Mucosa of descending colon (tissue), 3 donors: ENCODE data around the gene ZNF177. TPM values are rescaled to one million over a fixed set of nuclear protein-coding genes. Genes with fewer than 3 reads are reported as not detected.

Experiments
- ATAC-seq: fragments of 200-7000 bp; cut with Tn5 transposase; one replicate; pipeline ENCODE4 v1.9.1; 2020; ENCODE audit warnings: mild to moderate bottlenecking, moderate library complexity
- DNase-seq, 3 donors: peaks; one replicate each; pipeline ENCODE4 v3.0.0-alpha.2; 2020
- H3K36me3 ChIP-seq: fragments of 200-600 bp; one replicate; pipeline ENCODE4 v1.8.0; 2021; ENCODE audit warnings: low read depth, mild to moderate bottlenecking
- H3K4me1 ChIP-seq: fragments of 200-600 bp; one replicate; pipeline ENCODE4 v1.8.0; 2021; ENCODE audit warnings: low read depth, mild to moderate bottlenecking
- H3K4me3 ChIP-seq: fragments of 200-600 bp; one replicate; pipeline ENCODE4 v1.8.0; 2021; ENCODE audit warnings: mild to moderate bottlenecking
- H3K9me3 ChIP-seq: fragments of 200-600 bp; one replicate; pipeline ENCODE4 v1.8.0; 2021; ENCODE audit warnings: mild to moderate bottlenecking
- CTCF ChIP-seq: fragments of 200-600 bp; IDR thresholded peaks from one replicate; pipeline ENCODE4 v1.8.0; 2022; ENCODE audit warnings: antibody characterized with exemption, mild to moderate bottlenecking
- intact Hi-C, 2 donors: fragments of 100-400 bp; cut with DNase I in 1 of 2; cut with micrococcal nuclease in 1 of 2; formaldehyde crosslinking; loops; one replicate each; pipeline versions ENCODE4 v1.11.0 to v1.11.1; 2022; cut with DNase I, micrococcal nuclease
- total RNA-seq, 3 donors: library from RNA; stranded (reverse); fragmentation: NEBNext Ultra II Directional in 2 of 3; extraction: Animal tissue kit (Norgen Biotek cat#: 25700) in 2 of 3; gene quantifications; one replicate each; pipeline versions ENCODE4 v1.2.1 to v1.2.4, GENCODE V29; 2021 to 2023
- donor health status: DM: no; HTN: no; CAD: no; lungs with moderate emphysema.
- donor health status: DM: no; HTN: no; CAD: no.
- donor health status: DM: no; HTN: yes; CAD: no.

The ZNF177 gene
- total RNA-seq, 3 donors from 2014 or later = 2.5 to 5.5 TPM; not detected in 1

GRCh38 chr19:9348253-9348652 lies 14.6 kb upstream of the ZNF177 start:
- no peaks in the 10 kb centered on the region for H3K36me3 ChIP-seq
- intact Hi-C loops = no loop called here
- no peaks in the 10 kb centered on the region for H3K4me1 ChIP-seq
- no peak for TF ChIP-seq CTCF
- DNase-seq (no peak), ATAC-seq (no peak)
- H3K9me3 ChIP-seq = peaks cover 100% of the 10 kb centered on the region
- no peak overlapping the region for H3K4me3 ChIP-seq

GRCh38 chr19:9348671-9349070 lies 14.1 kb upstream of the ZNF177 start:
- intact Hi-C loops = no loop called here
- no peaks in the 10 kb centered on the region for H3K36me3 ChIP-seq
- no peak for TF ChIP-seq CTCF
- DNase-seq = no peak
- H3K9me3 ChIP-seq = peaks cover 100% of the 10 kb centered on the region
- ATAC-seq = no peak
- H3K4me1 ChIP-seq = no peaks in the 10 kb centered on the region
- no peak overlapping the region for H3K4me3 ChIP-seq

GRCh38 chr19:9352505-9352904 lies 10.3 kb upstream of the ZNF177 start:
- ATAC-seq (no peak), DNase-seq (no peak)
- Histone ChIP-seq H3K36me3 (no peaks in the 10 kb centered on the region), H3K4me1 (no peaks in the 10 kb centered on the region), H3K9me3 (peaks cover 100% of the 10 kb centered on the region), H3K4me3 (no peak overlapping the region)
- no peak for TF ChIP-seq CTCF
- intact Hi-C loops = no loop called here

- H3K9me3 ChIP-seq = peaks cover 100% of the 10 kb centered on the region
- H3K4me1 ChIP-seq = no peaks in the 10 kb centered on the region
- intact Hi-C loops = no loop called here
- DNase-seq (no peak), ATAC-seq (no peak)
- no peak for TF ChIP-seq CTCF
- no peaks in the 10 kb centered on the region for H3K36me3 ChIP-seq
- H3K4me3 ChIP-seq = no peak overlapping the region
Measured at GRCh38 chr19:9353011-9353410, 9.8 kb upstream of the ZNF177 start.

- H3K36me3 ChIP-seq = no peaks in the 10 kb centered on the region
- intact Hi-C loops = no loop called here
- DNase-seq (no peak), ATAC-seq (no peak)
- H3K9me3 ChIP-seq = peaks cover 100% of the 10 kb centered on the region
- H3K4me3 ChIP-seq = no peak overlapping the region
- TF ChIP-seq CTCF = no peak
- no peaks in the 10 kb centered on the region for H3K4me1 ChIP-seq
Measured at GRCh38 chr19:9354651-9355050, 8.2 kb upstream of the ZNF177 start.
